ENCODE data around the gene PCNP.
"Not testable (repeated sequence)": the region's sequence is repeated elsewhere in the genome, so short reads cannot be mapped to it uniquely, and the experiment has no call there.

GRCh38 chr3:101551359-101552081 is 22.5 kb upstream of the PCNP start:
- not testable (repeated sequence) for TF ChIP-seq CTCF (IDR thresholded peaks at IDR 0.05); EZH2phosphoT487 (IDR thresholded peaks at IDR 0.05; ENCODE audit: borderline replicate concordance, low read depth); POLR2AphosphoS5 (IDR thresholded peaks at IDR 0.05; ENCODE audit: low read depth, low read length); PBX3 (IDR thresholded peaks at IDR 0.05); USF1 (IDR thresholded peaks at IDR 0.05; ENCODE audit: borderline replicate concordance, low read depth); GABPA (IDR thresholded peaks at IDR 0.05; ENCODE audit: low read depth); EP300 (IDR thresholded peaks at IDR 0.05; ENCODE audit: borderline replicate concordance in 1 of 2, low read depth in 1 of 2, low read length in 1 of 2); MAX (IDR thresholded peaks at IDR 0.05; ENCODE audit: low read depth); JUND (IDR thresholded peaks at IDR 0.05); RFX5 (IDR thresholded peaks at IDR 0.05; ENCODE audit: low read length)
